ENCODE measurements around the gene ABTB2.

DNA sequence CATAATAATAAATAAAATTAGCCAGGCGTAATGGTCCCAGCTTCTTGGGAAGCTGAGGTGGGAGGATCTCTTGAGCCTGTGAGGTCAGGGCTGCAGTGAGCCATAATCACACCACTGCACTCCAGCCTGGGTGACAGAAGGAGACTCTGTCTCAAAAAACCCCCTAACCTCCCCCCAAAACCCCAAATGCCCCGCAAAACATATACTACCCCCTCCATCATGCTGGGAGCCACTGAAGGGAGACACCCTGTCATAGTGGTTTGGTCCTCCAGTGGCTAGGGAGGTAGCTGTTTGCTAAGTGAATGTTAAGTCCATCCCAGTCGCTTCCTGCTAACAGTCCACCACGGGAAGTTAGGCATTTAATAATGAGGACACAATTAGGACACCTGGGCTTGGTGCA lies 125.0 kb downstream of the ABTB2 start:
- no peak for TF ChIP-seq POLR2A (IDR thresholded peaks at IDR 0.05)
- TF ChIP-seq, protein P1, sequence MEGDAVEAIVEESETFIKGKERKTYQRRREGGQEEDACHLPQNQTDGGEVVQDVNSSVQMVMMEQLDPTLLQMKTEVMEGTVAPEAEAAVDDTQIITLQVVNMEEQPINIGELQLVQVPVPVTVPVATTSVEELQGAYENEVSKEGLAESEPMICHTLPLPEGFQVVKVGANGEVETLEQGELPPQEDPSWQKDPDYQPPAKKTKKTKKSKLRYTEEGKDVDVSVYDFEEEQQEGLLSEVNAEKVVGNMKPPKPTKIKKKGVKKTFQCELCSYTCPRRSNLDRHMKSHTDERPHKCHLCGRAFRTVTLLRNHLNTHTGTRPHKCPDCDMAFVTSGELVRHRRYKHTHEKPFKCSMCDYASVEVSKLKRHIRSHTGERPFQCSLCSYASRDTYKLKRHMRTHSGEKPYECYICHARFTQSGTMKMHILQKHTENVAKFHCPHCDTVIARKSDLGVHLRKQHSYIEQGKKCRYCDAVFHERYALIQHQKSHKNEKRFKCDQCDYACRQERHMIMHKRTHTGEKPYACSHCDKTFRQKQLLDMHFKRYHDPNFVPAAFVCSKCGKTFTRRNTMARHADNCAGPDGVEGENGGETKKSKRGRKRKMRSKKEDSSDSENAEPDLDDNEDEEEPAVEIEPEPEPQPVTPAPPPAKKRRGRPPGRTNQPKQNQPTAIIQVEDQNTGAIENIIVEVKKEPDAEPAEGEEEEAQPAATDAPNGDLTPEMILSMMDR (IDR thresholded peaks at IDR 0.05), result no peak
